Activated effector memory CD4-positive, alpha-beta T cell treated with anti-CD3 and anti-CD28 coated beads, Interleukin-2, amount 50 U/mL, for 16 hours (primary cell): ENCODE results near the gene PEDS1.
"Not testable (repeated sequence)": the region's sequence is repeated elsewhere in the genome, so short reads cannot be mapped to it uniquely, and the experiment has no call there.

ENCODE experiments used
- DNase-seq: peaks from one replicate; pipeline ENCODE4 v3.0.0-alpha.2; 2020

The PEDS1 gene

DNA sequence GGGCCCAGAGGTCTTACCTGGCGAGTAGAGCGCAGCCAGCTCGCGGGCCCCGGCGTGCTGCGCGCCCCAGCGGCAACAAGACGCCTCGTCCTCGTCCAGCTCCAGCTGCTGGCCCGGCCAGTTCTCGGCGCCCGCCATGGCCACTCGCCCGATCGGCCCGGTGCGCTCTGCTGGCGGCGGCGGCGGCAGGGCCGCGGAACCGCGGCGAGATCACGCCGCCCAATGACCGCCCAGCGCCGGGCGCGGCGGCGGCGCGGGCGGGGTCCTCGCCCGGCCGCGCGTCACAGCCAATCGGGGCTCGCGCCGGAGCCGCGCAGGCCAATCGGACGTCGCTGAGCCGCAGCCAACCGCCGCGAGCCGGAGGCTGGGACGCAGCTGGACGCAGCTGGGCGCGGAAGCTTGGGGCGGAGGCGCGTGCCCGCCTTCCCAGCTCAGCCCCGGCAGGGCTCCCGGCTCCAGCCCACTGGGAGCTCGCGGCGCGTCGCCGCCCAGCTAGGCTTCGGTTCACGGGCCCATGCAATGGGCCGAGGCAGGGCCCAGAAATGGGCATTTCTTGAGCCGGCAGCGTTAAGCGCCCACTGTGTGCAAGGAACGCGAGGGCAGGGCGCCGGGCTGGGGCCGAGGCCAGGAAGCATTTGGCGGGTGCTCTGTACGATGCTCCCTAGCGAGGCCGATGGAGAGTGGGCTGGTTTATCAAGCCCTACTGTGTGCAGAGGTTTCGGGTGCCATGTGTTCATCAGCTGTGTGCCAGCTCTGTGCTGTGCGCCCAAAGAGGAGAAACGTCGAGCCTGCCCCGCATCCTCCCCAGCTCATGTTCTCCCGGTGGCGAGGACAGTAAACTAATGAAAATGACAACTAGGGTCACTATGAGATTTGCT lies at the start of gene PEDS1:
PEDS1 (minus strand) TSS at position 224 of the 878 bp plus-strand sequence; CDS start at position 138, 86 bp downstream.
- DNase-seq = peak; percentile 94

DNA sequence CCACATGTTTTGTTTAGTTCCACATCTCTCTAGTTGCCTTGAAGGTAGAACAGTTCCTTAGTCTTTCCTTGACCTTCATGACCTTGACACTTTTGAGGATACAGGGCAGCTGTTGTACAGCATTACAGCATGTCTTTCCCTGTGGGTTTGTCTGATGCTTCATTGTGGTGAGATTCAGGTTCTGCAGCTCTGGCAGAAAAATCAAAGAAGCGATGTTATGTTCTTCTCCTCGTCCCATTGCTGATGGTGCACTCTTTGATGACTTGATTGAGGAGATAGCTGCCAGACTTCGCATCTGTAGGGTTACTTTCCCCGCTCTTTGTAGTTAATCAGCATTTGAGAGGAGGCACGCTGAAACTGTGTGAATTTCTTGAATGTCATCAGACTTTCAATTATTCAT lies 49.2 kb upstream of the PEDS1 start:
- DNase-seq = no peak

DNA sequence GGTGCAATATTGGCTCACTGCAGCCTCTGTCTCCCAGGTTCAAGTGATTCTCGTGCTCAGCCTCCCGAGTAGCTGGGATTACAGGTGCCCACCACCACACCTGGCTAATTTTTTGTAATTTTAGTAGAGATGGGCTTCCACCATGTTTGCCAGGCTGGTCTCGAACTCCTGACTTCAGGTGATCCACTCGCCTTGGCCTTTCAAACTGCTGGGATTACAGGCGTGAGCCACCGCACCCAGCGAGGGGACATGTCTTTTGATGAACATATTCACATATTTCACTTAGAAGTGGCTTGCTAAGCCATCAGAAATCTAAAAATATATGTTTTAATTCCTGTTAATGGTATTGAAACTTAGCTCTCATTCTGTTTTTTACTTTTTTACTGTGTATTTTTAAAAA lies 48.2 kb upstream of the PEDS1 start:
- not testable (repeated sequence) for DNase-seq

DNA sequence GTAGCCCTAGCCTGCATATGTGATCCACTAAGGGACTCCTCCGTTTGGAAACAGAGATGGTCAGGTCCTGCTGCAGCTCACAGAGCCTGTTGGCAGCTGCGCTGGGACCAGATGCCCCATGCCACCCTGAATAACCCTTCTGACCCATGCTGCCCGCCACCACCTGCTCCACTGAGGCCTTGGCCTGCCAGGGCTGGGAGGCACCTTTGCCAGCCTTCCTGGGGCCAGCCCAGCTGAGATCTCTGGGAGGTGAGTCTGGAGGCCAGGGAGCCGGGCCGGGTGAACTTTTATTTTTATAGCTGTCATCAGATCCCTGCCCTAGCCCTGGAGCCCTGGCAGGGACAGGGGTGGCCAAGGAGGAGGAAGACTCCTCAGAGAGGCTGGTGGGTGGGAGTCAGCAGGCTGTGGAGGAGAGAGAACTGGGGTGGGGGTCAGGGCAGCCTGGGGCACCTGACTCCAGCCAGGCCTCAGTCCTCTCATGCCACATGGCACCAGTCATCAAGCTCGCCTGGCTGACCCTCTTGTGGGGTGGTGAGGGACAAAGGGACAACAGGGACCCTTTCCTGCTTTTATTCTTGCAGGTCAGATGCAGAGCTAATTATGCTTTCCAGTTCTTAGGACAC lies 47.1 kb upstream of the PEDS1 start:
- DNase-seq = no peak

DNA sequence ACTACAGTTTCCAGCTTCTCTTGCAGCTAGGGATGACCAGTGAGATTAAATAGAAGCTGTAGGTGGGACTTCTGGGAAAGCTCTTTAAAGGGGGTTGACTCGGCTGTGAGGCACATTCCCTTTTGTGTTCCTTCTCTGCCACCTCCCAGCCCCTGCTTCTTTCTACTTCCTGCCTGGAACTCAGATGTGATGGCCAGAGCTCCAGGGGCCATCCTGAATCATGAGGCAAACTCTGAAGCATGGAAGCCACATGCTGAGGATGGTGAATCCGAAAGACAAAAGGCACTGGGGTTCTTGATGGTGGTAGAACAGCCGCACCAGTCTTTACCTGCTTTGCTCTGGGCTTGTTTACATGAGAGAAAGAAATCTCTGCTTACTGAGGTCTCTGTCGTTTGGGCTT lies 46.2 kb upstream of the PEDS1 start:
- no peak for DNase-seq

DNA sequence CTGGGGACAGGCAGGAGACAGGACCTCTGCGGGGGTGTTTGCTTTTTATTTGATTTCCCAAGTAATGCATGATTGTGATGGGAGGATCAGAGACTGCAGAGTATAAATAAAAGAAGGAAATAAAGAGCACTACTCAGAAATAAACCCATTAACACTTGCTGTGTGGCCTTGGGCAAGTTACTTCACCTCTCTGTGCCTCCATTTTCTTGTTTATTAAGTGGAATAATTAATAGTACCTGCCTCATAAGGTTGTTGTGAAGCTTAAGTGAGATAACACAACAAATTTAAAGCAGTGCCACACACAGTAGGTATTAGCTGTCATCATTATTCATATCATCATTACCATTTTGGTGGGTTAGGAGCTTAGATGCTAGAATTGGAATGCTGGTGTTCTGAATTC lies 45.2 kb upstream of the PEDS1 start:
- DNase-seq = no peak

DNA sequence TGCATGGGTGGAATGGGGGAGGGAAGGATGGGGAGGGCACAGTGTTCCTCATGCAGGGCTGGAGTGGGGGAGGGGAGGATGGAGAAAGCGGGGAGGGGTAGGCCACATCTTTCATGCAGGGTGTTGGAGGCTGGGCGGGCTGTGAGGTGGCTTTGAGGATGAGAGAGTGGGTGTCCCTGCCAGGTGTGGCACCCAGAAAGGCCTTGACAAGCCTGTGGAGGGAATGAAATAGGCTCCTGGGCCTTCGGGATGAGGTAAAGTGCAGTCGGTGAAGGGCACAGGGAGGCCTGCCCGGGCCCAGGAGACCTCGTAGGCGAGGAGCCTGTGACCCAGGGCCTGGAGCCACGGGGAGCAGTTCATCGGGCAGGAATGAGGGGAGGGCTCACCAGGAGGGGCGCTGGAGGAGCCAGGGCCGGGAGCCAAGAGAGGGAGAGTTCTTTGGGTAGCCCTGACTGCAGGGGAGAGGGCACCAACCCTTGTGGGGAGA lies 44.7 kb upstream of the PEDS1 start:
- no peak for DNase-seq

DNA sequence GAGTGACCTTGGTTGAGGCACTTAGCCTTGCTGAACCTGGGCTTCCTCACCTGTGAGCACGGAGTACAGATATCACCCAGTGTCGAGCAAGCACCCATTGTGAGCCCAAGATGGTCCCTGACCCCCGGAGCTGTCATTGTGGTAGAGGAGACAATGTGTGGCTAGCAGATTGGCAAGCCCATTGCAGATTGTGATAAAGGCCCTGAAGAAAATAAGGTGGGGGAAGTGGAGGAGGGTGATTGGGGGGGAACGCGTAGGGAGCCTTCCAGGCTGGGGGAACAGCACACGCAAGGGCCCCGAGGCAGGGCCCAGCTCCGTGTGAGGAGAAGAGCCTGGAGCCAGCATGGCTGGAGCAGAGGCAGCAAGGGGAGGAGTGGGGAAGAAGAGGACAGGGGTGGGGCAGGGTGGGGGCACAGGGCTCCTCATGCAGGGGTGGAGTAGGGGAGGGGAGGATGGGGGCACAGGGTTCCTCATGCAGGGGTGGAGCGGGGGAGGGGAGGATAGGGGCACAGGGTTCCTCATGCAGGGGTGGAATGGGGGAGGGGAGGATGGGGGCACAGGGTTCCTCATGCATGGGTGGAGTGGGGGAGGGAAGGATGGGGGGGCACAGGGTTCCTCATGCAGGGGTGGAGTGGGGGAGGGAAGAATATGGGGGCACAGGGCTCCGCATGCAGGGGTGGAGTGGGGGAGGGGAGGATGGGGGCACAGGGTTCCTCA lies 44.1 kb upstream of the PEDS1 start:
- DNase-seq = no peak

DNA sequence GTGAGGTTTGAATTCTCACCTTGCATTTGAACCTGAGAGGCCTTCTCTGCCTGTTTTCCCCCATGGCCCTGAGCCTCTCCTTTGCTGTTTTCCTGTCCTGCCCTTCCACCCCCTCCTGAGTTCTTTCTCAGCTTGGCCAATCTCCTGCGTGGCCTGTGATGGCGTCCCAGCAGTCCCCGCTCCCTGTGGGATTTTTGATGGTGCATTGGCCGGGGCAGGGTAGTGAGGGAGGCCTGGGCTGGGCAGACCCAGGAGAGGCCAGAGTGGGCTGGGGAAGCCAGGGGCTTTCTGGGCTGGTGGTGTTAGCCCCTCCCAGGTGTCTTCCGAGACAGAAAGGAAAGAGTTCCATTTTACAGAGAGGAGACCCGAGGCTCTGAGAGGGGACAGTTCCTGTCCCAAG lies 43.4 kb upstream of the PEDS1 start:
- DNase-seq = no peak

DNA sequence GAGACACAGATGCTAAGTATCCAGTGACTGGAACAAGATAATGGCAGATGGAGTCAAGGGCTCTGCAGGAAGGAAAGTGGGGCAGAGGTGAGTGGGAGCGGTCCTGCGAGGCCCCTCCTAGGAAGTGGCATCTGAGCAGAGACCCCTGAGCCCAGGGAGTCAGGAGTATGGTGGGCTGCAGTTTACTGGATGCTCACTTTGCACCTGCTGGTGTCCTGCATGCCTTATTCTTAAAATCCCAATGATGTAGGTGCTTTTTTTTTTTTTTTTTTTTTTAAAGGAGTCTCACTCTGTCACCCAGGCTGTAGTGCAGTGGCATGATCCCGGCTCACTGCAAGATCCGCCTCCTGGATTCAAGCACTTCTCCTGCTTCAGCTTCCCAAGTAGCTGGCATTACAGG lies 42.7 kb upstream of the PEDS1 start:
- DNase-seq = no peak

DNA sequence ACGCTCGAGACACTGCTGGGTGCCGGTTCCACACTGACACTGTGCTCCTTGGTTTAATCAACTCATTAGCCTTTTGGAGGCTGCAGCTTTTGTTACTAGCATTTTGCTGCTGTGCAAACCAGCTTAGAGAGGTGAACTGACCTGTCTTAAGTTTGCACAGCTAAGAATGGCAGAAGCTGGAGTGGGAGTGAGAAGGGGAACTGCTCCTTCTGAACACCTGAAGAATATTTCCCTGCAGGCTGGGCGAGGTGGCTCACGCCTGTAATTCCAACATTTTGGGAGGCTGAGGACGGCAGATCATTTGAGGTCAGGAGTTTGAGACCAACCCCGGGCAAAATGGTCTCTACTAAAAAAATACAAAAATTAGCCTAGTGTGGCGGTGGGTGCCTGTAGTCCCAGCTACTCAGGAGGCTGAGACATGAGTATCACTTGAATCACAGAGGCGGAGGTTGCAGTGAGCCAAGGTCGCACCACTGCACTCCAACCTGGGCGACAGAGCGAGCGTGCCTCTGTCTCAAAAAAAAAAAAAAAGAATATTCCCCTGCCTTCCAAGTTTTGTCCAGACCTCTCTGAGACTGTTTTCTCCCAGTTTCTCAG lies 42.1 kb upstream of the PEDS1 start:
- no peak for DNase-seq

DNA sequence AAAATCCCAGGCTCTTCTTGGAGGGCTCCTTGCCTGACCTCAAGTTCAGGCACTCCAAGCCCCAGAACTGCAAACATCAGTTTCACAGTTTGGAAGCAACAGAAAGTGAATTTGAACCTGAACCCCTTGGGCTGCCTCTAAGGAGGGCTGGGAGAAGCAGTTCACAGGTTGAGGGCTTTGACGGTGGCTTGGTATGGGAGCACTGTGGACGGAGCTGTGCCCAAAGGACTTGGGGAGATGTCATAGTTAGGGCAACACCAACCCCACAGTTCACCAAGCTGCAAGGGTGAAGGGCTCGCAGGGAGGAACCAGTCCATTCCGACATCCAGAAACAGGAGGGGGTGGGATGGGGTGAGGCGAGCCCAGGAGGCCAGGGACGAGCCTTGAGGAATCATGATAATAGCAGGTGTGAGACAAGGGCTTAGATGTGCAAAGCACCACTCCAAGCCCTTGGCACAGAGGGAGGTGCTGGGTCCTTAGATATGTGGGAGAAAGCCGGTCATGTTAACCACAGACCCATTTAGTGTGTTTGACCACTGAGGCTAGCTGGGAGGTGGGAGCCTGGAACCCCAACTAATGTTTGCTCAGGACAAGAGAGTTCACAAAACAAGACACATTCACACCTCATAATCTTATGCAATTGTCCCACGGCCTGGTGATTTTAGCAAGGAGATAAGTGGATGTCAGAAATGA lies 41.5 kb upstream of the PEDS1 start:
- no peak for DNase-seq

DNA sequence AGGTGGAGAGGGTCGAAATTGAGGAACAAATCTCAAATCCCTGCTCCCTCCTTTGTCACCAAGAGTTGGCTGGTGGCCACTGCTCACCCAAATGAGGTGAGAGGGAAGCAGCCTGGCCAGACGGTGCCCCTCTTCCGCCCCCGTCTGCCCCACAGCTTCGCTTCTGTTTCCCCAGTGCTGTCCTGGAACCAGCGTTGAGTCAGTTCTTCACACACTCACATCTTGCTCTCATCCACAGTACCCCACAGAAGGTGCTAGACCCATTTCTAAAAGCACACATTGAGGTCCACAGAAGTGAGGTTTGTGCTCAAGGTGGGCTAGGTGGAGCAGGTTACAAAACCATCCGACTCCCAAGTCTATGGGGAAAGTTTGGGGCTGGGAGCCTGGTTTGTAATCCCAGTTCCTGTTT lies 40.9 kb upstream of the PEDS1 start:
- no peak for DNase-seq

DNA sequence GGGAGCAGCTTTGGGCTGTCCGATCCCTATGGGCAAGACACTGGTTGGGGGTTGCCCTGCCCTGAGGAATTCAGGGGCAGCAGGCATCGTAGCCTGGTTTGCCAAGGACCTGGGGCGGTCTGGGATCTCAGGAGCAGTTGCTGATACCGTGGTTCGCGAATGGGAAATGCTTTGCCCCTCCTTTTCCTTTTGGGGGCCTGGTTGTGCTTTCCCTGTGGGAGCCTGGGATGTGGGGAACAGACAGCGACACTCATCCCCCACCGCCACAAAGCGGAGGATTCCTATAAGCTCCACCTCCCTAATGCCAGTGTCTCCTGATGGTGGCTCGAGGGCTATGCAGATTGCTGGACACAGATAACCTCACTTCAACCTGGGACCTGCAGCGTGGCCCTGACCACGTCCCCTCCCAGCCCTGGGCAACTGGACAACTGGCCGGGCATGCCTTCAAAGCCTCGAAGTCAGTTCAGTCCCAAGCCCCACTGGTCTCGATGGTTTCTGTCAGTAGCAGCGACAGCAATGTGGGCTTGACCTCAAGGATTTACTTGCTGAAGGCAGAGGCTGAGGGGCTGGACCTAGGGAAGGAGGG lies 40.4 kb upstream of the PEDS1 start:
- DNase-seq = no peak

DNA sequence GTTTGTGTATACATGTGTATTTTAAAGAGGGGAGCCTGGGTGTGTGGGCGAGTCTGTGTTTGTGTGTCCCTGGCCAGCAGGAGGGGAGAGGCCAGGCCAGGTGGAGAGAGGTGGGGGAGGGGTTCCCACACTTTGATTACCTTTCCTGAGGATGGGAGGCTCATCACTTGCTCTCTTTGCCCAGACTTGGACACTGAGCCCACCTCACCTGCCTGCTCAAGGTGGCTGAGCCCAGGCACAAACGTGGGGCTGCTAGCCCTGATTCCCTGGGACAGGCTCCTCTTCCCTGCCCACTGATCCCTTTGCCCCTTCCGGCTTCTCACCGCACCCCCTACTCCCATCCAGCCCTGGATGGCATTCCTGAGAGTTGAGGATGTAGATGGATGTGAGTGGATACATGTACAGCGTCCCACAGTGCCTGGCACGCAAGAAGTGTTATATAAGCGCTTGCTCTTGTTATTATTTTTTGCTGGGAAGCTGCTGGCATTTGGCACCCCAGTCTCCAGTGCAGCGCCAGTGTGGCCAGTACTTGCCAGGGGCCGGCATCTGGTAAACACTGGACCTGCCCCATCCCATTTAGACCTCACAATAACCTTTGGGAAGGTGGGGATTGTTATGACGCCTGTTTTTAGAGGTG lies 39.8 kb upstream of the PEDS1 start:
- DNase-seq = no peak

DNA sequence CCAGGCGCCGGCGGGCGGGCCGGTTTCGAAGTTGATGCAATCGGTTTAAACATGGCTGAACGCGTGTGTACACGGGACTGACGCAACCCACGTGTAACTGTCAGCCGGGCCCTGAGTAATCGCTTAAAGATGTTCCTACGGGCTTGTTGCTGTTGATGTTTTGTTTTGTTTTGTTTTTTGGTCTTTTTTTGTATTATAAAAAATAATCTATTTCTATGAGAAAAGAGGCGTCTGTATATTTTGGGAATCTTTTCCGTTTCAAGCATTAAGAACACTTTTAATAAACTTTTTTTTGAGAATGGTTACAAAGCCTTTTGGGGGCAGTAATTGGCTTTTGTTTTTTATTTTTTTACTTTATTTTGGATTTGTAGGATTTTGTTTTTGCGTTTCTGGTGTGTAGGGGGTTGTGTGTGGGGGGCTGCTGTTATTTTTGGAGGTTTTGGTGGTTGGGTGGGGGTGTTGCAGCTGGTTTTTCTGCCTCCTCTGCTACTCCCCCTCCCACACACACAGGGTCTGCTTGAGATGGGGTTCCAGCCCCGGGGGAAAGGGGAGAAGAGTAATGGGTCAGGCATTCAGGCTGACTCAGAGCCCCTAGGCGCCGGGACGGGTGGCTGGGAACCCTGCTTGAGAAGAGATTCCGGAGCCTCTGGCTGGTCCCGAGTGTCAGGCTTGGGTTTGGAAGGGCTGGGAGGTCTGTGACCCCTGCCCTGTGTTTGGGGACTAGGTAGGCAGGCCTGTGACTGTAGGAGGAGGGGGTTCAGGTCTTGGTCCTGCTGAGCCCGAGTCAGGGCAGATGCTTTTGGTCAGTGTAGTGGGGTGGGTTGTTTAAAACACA lies 39.1 kb upstream of the PEDS1 start:
- peak; percentile 93 for DNase-seq

DNA sequence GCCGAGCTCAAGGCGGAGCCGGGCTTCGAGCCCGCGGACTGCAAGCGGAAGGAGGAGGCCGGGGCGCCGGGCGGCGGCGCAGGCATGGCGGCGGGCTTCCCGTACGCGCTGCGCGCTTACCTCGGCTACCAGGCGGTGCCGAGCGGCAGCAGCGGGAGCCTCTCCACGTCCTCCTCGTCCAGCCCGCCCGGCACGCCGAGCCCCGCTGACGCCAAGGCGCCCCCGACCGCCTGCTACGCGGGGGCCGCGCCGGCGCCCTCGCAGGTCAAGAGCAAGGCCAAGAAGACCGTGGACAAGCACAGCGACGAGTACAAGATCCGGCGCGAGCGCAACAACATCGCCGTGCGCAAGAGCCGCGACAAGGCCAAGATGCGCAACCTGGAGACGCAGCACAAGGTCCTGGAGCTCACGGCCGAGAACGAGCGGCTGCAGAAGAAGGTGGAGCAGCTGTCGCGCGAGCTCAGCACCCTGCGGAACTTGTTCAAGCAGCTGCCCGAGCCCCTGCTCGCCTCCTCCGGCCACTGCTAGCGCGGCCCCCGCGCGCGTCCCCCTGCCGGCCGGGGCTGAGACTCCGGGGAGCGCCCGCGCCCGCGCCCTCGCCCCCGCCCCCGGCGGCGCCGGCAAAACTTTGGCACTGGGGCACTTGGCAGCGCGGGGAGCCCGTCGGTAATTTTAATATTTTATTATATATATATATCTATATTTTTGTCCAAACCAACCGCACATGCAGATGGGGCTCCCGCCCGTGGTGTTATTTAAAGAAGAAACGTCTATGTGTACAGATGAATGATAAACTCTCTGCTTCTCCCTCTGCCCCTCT lies 38.2 kb upstream of the PEDS1 start:
- DNase-seq = peak; percentile 87

DNA sequence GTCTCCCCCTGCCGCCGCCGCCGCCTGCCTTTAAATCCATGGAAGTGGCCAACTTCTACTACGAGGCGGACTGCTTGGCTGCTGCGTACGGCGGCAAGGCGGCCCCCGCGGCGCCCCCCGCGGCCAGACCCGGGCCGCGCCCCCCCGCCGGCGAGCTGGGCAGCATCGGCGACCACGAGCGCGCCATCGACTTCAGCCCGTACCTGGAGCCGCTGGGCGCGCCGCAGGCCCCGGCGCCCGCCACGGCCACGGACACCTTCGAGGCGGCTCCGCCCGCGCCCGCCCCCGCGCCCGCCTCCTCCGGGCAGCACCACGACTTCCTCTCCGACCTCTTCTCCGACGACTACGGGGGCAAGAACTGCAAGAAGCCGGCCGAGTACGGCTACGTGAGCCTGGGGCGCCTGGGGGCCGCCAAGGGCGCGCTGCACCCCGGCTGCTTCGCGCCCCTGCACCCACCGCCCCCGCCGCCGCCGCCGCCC lies 37.6 kb upstream of the PEDS1 start:
- DNase-seq = peak; percentile 86

DNA sequence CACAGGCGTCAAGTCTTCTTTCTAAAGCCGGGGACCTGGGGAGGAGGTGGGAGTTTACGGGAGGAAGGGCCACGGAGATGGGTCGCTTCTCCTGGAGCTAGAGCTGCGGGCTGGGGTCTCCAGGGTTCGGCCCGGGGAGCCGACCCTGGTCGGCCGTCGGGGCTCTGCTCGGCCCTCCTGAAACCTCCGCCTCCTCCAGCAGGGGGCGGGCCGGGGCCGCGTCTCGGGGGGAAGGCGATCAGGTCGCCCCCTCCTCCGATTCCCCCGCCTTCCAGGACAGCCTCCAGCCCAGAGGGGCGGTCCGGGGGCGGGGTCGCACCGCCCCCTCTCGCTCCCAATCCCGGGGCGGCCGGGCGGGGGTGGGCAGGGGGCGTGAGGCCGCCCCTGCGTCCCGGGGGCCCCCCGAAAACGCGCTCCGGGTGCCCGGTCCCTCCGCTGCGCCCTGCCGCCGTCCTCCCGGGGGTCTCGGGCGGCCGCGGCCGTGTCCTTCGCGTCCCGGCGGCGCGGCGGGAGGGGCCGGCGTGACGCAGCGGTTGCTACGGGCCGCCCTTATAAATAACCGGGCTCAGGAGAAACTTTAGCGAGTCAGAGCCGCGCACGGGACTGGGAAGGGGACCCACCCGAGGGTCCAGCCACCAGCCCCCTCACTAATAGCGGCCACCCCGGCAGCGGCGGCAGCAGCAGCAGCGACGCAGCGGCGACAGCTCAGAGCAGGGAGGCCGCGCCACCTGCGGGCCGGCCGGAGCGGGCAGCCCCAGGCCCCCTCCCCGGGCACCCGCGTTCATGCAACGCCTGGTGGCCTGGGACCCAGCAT lies 36.9 kb upstream of the PEDS1 start, which contains the start of gene CEBPB:
CEBPB (plus strand) TSS at position 580 of the 814 bp plus-strand sequence; CDS start at position 784, 204 bp downstream.
- peak; percentile 92 for DNase-seq
